ENCODE results near the gene CHMP4A.

The CHMP4A gene, protein sequence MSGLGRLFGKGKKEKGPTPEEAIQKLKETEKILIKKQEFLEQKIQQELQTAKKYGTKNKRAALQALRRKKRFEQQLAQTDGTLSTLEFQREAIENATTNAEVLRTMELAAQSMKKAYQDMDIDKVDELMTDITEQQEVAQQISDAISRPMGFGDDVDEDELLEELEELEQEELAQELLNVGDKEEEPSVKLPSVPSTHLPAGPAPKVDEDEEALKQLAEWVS

DNA sequence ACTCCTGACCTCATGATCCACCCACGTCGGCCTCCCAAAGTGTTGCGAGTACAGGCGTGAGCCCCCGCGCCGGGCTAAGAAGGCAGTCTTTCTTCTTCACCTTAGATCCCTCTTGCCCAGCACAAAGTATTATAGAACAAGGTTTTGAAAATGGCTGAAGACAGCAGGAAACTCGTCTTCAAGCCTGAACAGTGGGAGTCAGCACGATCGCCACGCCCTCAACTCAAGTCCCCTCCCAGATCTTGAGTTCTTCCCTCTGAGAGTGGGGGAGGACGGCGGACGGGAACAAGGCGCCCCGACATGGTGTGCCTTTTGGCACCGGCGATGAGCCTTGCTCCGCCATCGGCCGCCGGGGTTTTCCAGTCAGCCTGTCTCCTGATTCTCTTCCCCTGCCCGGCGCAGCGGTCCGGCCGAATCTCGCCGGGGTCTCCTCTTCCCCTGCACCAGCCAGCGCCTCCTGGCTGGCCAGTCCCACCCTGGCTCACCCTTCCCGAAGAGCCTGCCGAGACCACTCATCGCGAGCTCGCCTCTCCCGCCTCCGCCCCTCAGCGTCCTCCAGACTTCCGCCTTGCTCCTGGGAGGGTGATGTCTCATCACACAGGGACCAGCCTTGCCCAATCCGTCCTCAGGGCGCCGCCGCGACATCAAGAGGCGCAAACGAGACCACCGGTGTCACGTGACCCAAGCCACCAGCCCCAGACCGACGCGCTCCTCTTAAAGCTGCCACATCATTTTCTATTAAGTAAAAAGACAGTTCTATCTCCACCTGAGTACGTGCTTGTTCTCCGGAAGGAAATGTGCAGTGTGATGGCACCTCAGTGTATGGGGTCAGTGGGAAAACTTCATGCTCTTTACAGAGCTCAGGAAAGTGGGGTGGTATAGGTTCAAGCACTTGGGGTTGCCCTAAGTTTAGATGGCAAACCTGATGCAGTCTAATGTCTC is at the start of gene CHMP4A:
Gene CHMP4A, minus strand, starts transcription at position 565 of the 942 bp plus-strand sequence. Its CDS starts 49 bp downstream, at position 516.
- peak; percentile 99 for DNase-seq (ENCODE audit: low read depth, low spot score)
- in situ Hi-C loops (cut with HindIII; ENCODE audit: low sequenced_read_pairs): no loop called here
- TF ChIP-seq, protein P1, sequence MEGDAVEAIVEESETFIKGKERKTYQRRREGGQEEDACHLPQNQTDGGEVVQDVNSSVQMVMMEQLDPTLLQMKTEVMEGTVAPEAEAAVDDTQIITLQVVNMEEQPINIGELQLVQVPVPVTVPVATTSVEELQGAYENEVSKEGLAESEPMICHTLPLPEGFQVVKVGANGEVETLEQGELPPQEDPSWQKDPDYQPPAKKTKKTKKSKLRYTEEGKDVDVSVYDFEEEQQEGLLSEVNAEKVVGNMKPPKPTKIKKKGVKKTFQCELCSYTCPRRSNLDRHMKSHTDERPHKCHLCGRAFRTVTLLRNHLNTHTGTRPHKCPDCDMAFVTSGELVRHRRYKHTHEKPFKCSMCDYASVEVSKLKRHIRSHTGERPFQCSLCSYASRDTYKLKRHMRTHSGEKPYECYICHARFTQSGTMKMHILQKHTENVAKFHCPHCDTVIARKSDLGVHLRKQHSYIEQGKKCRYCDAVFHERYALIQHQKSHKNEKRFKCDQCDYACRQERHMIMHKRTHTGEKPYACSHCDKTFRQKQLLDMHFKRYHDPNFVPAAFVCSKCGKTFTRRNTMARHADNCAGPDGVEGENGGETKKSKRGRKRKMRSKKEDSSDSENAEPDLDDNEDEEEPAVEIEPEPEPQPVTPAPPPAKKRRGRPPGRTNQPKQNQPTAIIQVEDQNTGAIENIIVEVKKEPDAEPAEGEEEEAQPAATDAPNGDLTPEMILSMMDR (IDR thresholded peaks at IDR 0.05; ENCODE audit: low read depth, low read length): peak; percentile 15
- peak within 1 kb of the TSS; percentile 85 for H3K4me3 ChIP-seq (ENCODE audit: low read depth, low read length)

DNA sequence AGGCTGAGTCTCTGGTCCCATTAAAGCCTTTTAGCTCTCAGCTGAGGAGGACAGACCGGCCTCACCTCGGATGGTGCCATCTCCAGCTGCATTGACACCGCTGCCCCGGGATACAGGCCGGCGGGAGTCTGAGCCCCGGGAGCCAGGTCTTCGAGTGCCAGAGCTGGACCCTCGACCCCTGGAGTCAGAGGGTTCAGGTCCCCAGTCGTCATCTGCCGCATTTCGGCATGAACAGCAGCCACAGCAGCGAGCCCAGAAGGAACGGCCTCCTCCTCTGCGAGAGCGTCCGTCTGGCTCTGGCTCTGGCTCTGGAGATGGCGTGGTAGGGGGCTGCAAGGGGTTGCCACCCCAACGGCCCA is 48.7 kb upstream of the CHMP4A start:
- H3K4me3 ChIP-seq (ENCODE audit: low read depth, low read length): no peak overlapping the region
- TF ChIP-seq, protein P1 (IDR thresholded peaks at IDR 0.05; ENCODE audit: low read depth, low read length): no peak
- no peak for DNase-seq (ENCODE audit: low read depth, low spot score)
- in situ Hi-C loops (cut with HindIII; ENCODE audit: low sequenced_read_pairs): no loop called here

DNA sequence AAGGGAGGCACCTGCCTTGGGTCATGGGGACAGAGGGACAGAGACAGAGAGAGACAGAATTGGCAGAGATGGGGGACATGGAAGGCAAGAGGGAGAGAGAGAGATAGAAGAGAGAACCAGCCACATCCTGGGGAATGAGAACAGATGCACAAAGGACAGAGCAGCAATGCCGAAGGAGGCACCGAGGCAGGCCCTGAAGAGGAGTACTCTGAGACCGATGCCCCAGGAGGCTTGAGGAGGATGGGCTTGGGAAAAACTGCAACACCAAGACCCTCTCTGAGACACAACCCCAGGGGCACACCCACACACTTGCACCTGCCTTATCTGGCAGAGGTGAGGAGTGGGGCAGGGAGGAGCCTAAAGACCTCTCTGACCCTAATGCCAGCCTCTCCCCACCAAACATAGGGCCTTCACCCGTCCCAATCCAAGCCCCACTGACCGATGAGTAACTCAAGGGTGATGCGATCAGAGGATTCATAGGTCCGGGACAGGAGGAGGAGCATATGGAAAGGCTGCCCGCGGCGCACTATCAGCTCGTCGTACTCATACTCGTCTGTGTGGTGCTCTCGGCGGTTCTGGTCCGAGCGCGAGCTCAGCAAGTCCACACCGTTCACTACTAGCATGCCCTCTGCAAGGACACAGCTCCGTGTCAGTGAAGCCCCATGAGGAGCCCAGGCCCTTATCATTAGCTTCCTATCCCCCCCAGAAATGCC is 48.1 kb upstream of the CHMP4A start:
- no peak overlapping the region for H3K4me3 ChIP-seq (ENCODE audit: low read depth, low read length)
- DNase-seq (ENCODE audit: low read depth, low spot score): no peak
- in situ Hi-C loops (cut with HindIII; ENCODE audit: low sequenced_read_pairs): no loop called here
- TF ChIP-seq, protein P1 (IDR thresholded peaks at IDR 0.05; ENCODE audit: low read depth, low read length): no peak

DNA sequence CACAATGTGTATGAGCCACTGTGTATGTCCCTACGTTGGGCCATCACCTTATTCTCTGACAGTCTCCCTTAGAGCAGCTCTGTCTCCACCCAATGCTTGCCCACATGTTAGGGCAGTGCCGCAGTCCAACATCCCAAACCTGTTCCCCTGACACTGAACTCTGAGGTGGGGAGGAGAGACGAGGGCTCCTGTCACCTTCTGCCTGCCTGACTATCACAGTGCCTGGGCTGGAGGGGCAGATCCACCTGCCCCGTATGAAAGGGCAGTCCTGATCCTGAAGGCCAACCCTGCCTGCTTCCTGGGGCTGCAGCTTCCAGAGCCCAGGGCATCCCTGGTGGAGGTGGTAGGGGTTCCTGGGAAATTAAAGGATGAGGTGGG is 47.5 kb upstream of the CHMP4A start:
- in situ Hi-C loops (cut with HindIII; ENCODE audit: low sequenced_read_pairs): no loop called here
- DNase-seq (ENCODE audit: low read depth, low spot score): no peak
- H3K4me3 ChIP-seq (ENCODE audit: low read depth, low read length): no peak overlapping the region
- TF ChIP-seq, protein P1 (IDR thresholded peaks at IDR 0.05; ENCODE audit: low read depth, low read length): no peak

DNA sequence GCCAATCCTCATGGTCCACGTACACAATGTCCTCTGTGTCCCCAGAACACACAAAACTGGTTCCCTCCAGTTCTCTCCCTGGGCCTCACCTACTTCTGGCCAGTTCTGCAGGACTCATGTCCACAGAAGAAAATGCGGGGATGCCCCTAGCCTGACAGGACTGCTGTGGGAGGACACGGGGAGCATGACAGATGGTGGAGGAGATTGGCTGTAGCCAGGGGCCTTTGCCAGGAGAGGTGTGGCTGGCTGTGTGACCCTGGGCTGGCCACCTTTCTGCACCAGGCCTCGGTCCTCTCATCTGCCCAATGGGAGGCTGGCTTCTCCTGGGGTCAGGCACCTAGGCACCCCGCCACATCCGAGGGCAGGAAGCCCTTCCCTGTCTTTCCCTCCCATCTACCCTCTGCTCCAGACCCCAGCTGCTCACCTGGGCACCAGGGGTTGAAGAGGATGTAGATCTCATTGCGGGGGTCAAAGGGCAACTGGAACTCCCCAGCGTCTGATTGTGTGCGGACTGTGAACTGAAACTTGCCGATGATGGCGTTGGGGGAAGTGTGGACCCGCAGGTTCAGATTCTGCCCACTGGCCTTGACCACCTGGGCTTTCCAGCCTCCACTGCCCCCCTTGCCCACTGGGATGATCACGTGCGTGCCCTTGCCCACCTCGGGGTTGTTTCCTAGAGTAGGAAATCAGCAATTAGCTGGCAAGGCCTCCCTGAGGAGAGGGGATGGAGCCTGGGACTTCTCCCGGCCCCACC is 46.9 kb upstream of the CHMP4A start:
- TF ChIP-seq, protein P1 (IDR thresholded peaks at IDR 0.05; ENCODE audit: low read depth, low read length): no peak
- in situ Hi-C loops (cut with HindIII; ENCODE audit: low sequenced_read_pairs): no loop called here
- DNase-seq (ENCODE audit: low read depth, low spot score): no peak
- no peak overlapping the region for H3K4me3 ChIP-seq (ENCODE audit: low read depth, low read length)
